K562 (cell line): ENCODE results near the gene LRRC10B. TPM values are rescaled to one million over a fixed set of nuclear protein-coding genes. Genes with fewer than 3 reads are reported as not detected.

Experiments
- ATAC-seq: fragments of 200-7000 bp; cut with Tn5 transposase; 3 replicates; pipeline ENCODE4 v1.9.1; 2020; ENCODE audit warnings: moderate library complexity
- BruUV-seq: library from RNA; stranded (reverse); fragments of 400-500 nt; replicated peaks from 2 replicates; lab custom pipeline; 2021; lab: Mats Ljungman, UMichigan
- CTCF ChIA-PET: fragments of 300-600 bp; formaldehyde crosslinking; extraction: SDS; loops from one replicate; lab custom pipeline; 2021; ENCODE audit warnings: low intra/inter-chr PET ratio; lab: Yijun Ruan, JAX
- POLR2A ChIA-PET: fragments of 300-600, 350-650 bp; sonication (Branson Sonifier 250); formaldehyde crosslinking; extraction: SDS; loops from one replicate; lab custom pipeline; 2021; ENCODE audit warnings: antibody characterized with exemption, inconsistent platforms; lab: Yijun Ruan, JAX
- DNase-seq, 4 experiments: peaks; one replicate each; pipeline versions ENCODE4 v3.0.0 to v3.0.0-alpha.2; 2011 to 2018; ENCODE audit warnings: low spot score in 3 of 4, mixed read lengths in 3 of 4; ENCODE audit errors: extremely low read depth in 1 of 4
- FAIRE-seq: peaks from 2 replicates; lab custom pipeline; 2011; peaks lifted over from hg19 to GRCh38; lab: Jason Lieb, UNC
- H2AFZ ChIP-seq: 2 replicates; pipeline ENCODE4 v1.6.0; 2011; ENCODE audit warnings: low read depth, low read length, control low read depth, inconsistent platforms
- H3K27ac ChIP-seq: fragments of 200-600 bp; 3 replicates; pipeline ENCODE4 v1.8.0; 2011; ENCODE audit warnings: low read depth, mild to moderate bottlenecking, control low read depth, inconsistent platforms, low read length, moderate library complexity, mixed read lengths; ENCODE audit errors: extremely low read depth
- H3K27me3 ChIP-seq, 2 experiments: fragments of 300-600 bp in 1 of 2; 2 replicates in 1 of 2; 3 replicates in 1 of 2; pipeline versions ENCODE4 v1.6.0 to v1.8.0; 2011; ENCODE audit warnings: inconsistent platforms in 2 of 2, low read length in 2 of 2, mild to moderate bottlenecking in 1 of 2, mixed read lengths in 1 of 2, moderate library complexity in 1 of 2; ENCODE audit not compliant: control insufficient read depth in 2 of 2, insufficient read depth in 2 of 2
- H3K36me3 ChIP-seq: fragments of 300-600 bp; 3 replicates; pipeline ENCODE4 v1.8.0; 2011; ENCODE audit warnings: mild to moderate bottlenecking, low read length, inconsistent platforms; ENCODE audit not compliant: control insufficient read depth, insufficient read depth
- H3K4me1 ChIP-seq, 2 experiments: fragments of 200-600 bp in 1 of 2; replicated peaks in 1 of 2; 2 replicates in 1 of 2; 3 replicates in 1 of 2; pipeline versions ENCODE4 v1.5.1 to v1.8.0; 2011; ENCODE audit warnings: inconsistent platforms in 2 of 2, low read length in 2 of 2, mild to moderate bottlenecking in 1 of 2, mixed read lengths in 1 of 2, moderate library complexity in 1 of 2; ENCODE audit not compliant: control insufficient read depth in 2 of 2, insufficient read depth in 2 of 2
- H3K4me2 ChIP-seq: 2 replicates; pipeline ENCODE4 v1.6.1; 2011; ENCODE audit warnings: low read length, control low read depth, inconsistent platforms, mixed read lengths; ENCODE audit not compliant: insufficient read depth
- H3K4me3 ChIP-seq: fragments of 200-600 bp; sonication (generic), shearing (Covaris generic); 2 replicates; pipeline ENCODE4 v1.5.1; 2016; ENCODE audit warnings: control low read depth, inconsistent platforms
- H3K79me2 ChIP-seq: fragments of 200-600 bp; 3 replicates; pipeline ENCODE4 v1.8.0; 2011; ENCODE audit warnings: low read length, inconsistent platforms; ENCODE audit not compliant: control insufficient read depth, insufficient read depth
- H3K9ac ChIP-seq, 2 experiments: 2 replicates each; pipeline versions ENCODE4 v1.6.0 to v1.6.1; 2011; ENCODE audit warnings: low read depth in 2 of 2, low read length in 2 of 2, control low read depth in 1 of 2, inconsistent platforms in 1 of 2, mild to moderate bottlenecking in 1 of 2, mixed read lengths in 1 of 2; ENCODE audit not compliant: insufficient read depth in 1 of 2
- H3K9me1 ChIP-seq: one replicate; pipeline ENCODE4 v1.6.0; 2011; ENCODE audit warnings: inconsistent platforms, mild to moderate bottlenecking, low read length, moderate library complexity; ENCODE audit not compliant: control insufficient read depth, insufficient read depth
- H3K9me3 ChIP-seq: replicated peaks from 2 replicates; pipeline ENCODE4 v1.5.1; 2011; ENCODE audit warnings: low read depth, low read length, inconsistent platforms; ENCODE audit not compliant: control insufficient read depth, insufficient read depth
- H4K20me1 ChIP-seq: replicated peaks from 2 replicates; pipeline ENCODE4 v1.6.1; 2011; ENCODE audit warnings: low read length, inconsistent platforms, mixed read lengths; ENCODE audit not compliant: control insufficient read depth, insufficient read depth
- DIDO1 ChIP-seq: fragments of 450-650 bp; IDR thresholded peaks from 2 replicates; pipeline ENCODE4 v1.6.1; 2016; ENCODE audit warnings: low read depth, missing biosample characterization, missing genetic modification characterization
- FOXJ2 ChIP-seq: fragments of 200-800 bp; sonication (Bioruptor generic); IDR thresholded peaks from 2 replicates; pipeline ENCODE4 v1.6.1; 2016; ENCODE audit warnings: missing genetic modification characterization, missing compliant biosample characterization
- HCFC1 ChIP-seq: IDR thresholded peaks from 2 replicates; pipeline ENCODE4 v1.6.1; 2012; ENCODE audit warnings: low read depth, low read length, improper control_type of control experiment
- KDM2B ChIP-seq: fragments of 250-450 bp; sonication (Bioruptor Pico); IDR thresholded peaks from 2 replicates; pipeline ENCODE4 v1.8.0; 2021; ENCODE audit warnings: mild to moderate bottlenecking, moderate library complexity
- PCBP1 ChIP-seq: fragments of 200-400 bp; formaldehyde crosslinking; IDR thresholded peaks from 2 replicates; pipeline ENCODE4 v1.6.1; 2018; ENCODE audit warnings: mild to moderate bottlenecking, low read depth, low read length; ENCODE audit not compliant: poor library complexity, severe bottlenecking
- RBM34 ChIP-seq: fragments of 200-400 bp; formaldehyde crosslinking; IDR thresholded peaks from 2 replicates; pipeline ENCODE4 v1.6.1; 2018; ENCODE audit warnings: low read length, borderline replicate concordance; ENCODE audit not compliant: insufficient read depth
- SMC3 ChIP-seq: conservative IDR thresholded peaks from 2 replicates; pipeline ENCODE4 v1.6.1; 2011; ENCODE audit warnings: low read depth, low read length, improper control_type of control experiment; ENCODE audit not compliant: insufficient read depth
- YBX1 ChIP-seq: fragments of 450-650 bp; IDR thresholded peaks from 2 replicates; pipeline ENCODE4 v1.7.1; 2016; ENCODE audit warnings: mild to moderate bottlenecking
- ZFP30 ChIP-seq: fragments of 250-450 bp; sonication (Bioruptor Pico); IDR thresholded peaks from 2 replicates; pipeline ENCODE4 v1.8.0; 2022; ENCODE audit warnings: moderate library complexity, mild to moderate bottlenecking, inconsistent platforms, borderline replicate concordance
- WGBS: fragments of 100-300 bp; shearing (Covaris generic); methylation state at CpG from one replicate; pipeline ENCODE4 v1.1.6; 2016; ENCODE audit warnings: low coverage, mixed read lengths; ENCODE audit not compliant: insufficient coverage; ENCODE audit errors: missing lambda C conversion rate; 5-methylcytosine and 5-hydroxymethylcytosine counted together
- in situ Hi-C: fragments of 300-500 bp; cut with MboI; formaldehyde crosslinking; loops from 4 replicates; pipeline ENCODE4 v1.15.0; 2018; ENCODE audit warnings: inconsistent platforms, mixed read lengths
- intact Hi-C: fragments of 100-400 bp; cut with micrococcal nuclease; formaldehyde crosslinking; loops from 2 replicates; pipeline ENCODE4 v1.14.2; 2022
- polyA plus RNA-seq, 8 experiments: library from polyadenylated mRNA; depleted of rRNA in 4 of 8; stranded (reverse) in 5 of 8; unstranded in 3 of 8; fragments of >200 nt; fragmentation: Nextera tagmentation in 2 of 8; fragmentation: Illumina TruSeq in 1 of 8; extraction: Ambion mirVana in 2 of 8; extraction: Trizol in 1 of 8; gene quantifications; 2 replicates each; pipeline versions ENCODE4 v1.2.1 to v1.2.3, GENCODE V29; 2011 to 2014; ENCODE audit warnings: inconsistent platforms in 1 of 8, missing spikeins in 1 of 8
- total RNA-seq, 7 experiments: library from RNA; depleted of rRNA in 6 of 7; stranded (reverse); fragments of >200 nt in 6 of 7; fragmentation: Illumina TruSeq in 2 of 7; extraction: Trizol in 2 of 7; gene quantifications; 2 replicates each; pipeline versions ENCODE4 v1.2.1 to v1.2.3, GENCODE V29; 2011 to 2021; ENCODE audit warnings: low replicate concordance in 1 of 7

LRRC10B gene
- total and polyA plus RNA-seq, 9 of the 15 experiments (the other 6 are each of a cell fraction or from before 2014, with no cell fraction given) = 0.11 TPM; not detected in 8

GRCh38 chr11:61524446-61524845, 15.9 kb downstream of the LRRC10B start:
- no peak for FAIRE-seq
- no peaks in the 10 kb centered on the region for H3K36me3 ChIP-seq
- POLR2A ChIA-PET = interaction anchor here (0.7 to 1.1 kb wide), 2 partner anchors 12 to 80 kb away, joined by 3 read pairs; no protein-coding TSS in a partner anchor
- H4K20me1 ChIP-seq = peaks cover 18% of the 10 kb centered on the region
- H3K27ac ChIP-seq = no peak overlapping the region
- H3K79me2 ChIP-seq = no peaks in the 10 kb centered on the region
- TF ChIP-seq HCFC1 (no peak), KDM2B (CRISPR knock-in tag) (no peak), SMC3 (no peak), PCBP1 (no peak), FOXJ2 (no peak), DIDO1 (tag) (no peak), RBM34 (no peak), ZFP30 (CRISPR knock-in tag) (no peak), YBX1 (no peak)
- TF ChIP-seq, all 486 proteins: peak for 0
- WGBS = 3% methylated on average over 10 of the region's 12 CpGs
- Histone ChIP-seq H3K4me3 (no peak overlapping the region), H3K9ac (no peak overlapping the region), H3K4me2 (no peak overlapping the region), H3K27me3 (peaks cover 74 to 92% of the 10 kb centered on the region in 2 experiments; a peak in 4 of 5 replicates), H3K4me1 (no peaks in the 10 kb centered on the region), H3K9me3 (no peaks in the 10 kb centered on the region; the same call in 1 of the 2 replicates), H2AFZ (no peak overlapping the region), H3K9me1 (no peaks in the 10 kb centered on the region)
- in situ Hi-C loops = no loop called here
- DNase-seq (no peak), ATAC-seq (no peak)
- CTCF ChIA-PET = no interaction called here
- intact Hi-C loops = no loop called here
- BruUV-seq = no TSS peak
